ENCODE results near the gene ANKRD22.

ANKRD22 gene

GRCh38 chr10:88833156-88833555, 18.5 kb downstream of the ANKRD22 start:
- Histone ChIP-seq H3K9me3 (ENCODE audit: control insufficient read depth, low read depth, low read length) (no peaks in the 10 kb centered on the region), H3K36me3 (ENCODE audit: control insufficient read depth, low read depth, low read length) (no peaks in the 10 kb centered on the region), H3K4me1 (ENCODE audit: control insufficient read depth, low read depth, low read length) (no peaks in the 10 kb centered on the region), H3K27ac (ENCODE audit: low read length) (no peak overlapping the region), H3K27me3 (ENCODE audit: control insufficient read depth, insufficient read depth, low read length) (no peaks in the 10 kb centered on the region), H3K4me3 (ENCODE audit: low read length) (no peak overlapping the region), H3K9ac (ENCODE audit: low read length) (no peak overlapping the region)

- H3K4me1 ChIP-seq (ENCODE audit: control insufficient read depth, low read depth, low read length), result no peaks in the 10 kb centered on the region
- H3K27me3 ChIP-seq (ENCODE audit: control insufficient read depth, insufficient read depth, low read length), result no peaks in the 10 kb centered on the region
- no peak overlapping the region for H3K27ac ChIP-seq (ENCODE audit: low read length)
- H3K4me3 ChIP-seq (ENCODE audit: low read length), result no peak overlapping the region
- no peaks in the 10 kb centered on the region for H3K36me3 ChIP-seq (ENCODE audit: control insufficient read depth, low read depth, low read length)
- H3K9me3 ChIP-seq (ENCODE audit: control insufficient read depth, low read depth, low read length), result no peaks in the 10 kb centered on the region
- H3K9ac ChIP-seq (ENCODE audit: low read length), result no peak overlapping the region
Observed at GRCh38 chr10:88832376-88832775, 19.3 kb downstream of the ANKRD22 start.

- H3K9me3 ChIP-seq (ENCODE audit: control insufficient read depth, low read depth, low read length), result no peaks in the 10 kb centered on the region
- no peak overlapping the region for H3K9ac ChIP-seq (ENCODE audit: low read length)
- no peaks in the 10 kb centered on the region for H3K36me3 ChIP-seq (ENCODE audit: control insufficient read depth, low read depth, low read length)
- H3K27ac ChIP-seq (ENCODE audit: low read length), result no peak overlapping the region
- no peak overlapping the region for H3K4me3 ChIP-seq (ENCODE audit: low read length)
- no peaks in the 10 kb centered on the region for H3K4me1 ChIP-seq (ENCODE audit: control insufficient read depth, low read depth, low read length)
- no peaks in the 10 kb centered on the region for H3K27me3 ChIP-seq (ENCODE audit: control insufficient read depth, insufficient read depth, low read length)
Observed at GRCh38 chr10:88831709-88832108, 19.9 kb downstream of the ANKRD22 start.

GRCh38 chr10:88830643-88831268, 20.9 kb downstream of the ANKRD22 start:
- Histone ChIP-seq H3K4me1 (ENCODE audit: control insufficient read depth, low read depth, low read length) (no peaks in the 10 kb centered on the region), H3K27ac (ENCODE audit: low read length) (no peak overlapping the region), H3K27me3 (ENCODE audit: control insufficient read depth, insufficient read depth, low read length) (no peaks in the 10 kb centered on the region), H3K9ac (ENCODE audit: low read length) (no peak overlapping the region), H3K9me3 (ENCODE audit: control insufficient read depth, low read depth, low read length) (no peaks in the 10 kb centered on the region), H3K4me3 (ENCODE audit: low read length) (no peak overlapping the region), H3K36me3 (ENCODE audit: control insufficient read depth, low read depth, low read length) (no peaks in the 10 kb centered on the region)

GRCh38 chr10:88828310-88828709, 23.3 kb downstream of the ANKRD22 start:
- no peak overlapping the region for H3K9ac ChIP-seq (ENCODE audit: low read length)
- H3K9me3 ChIP-seq (ENCODE audit: control insufficient read depth, low read depth, low read length), result no peaks in the 10 kb centered on the region

GRCh38 chr10:88827671-88828070, 24.0 kb downstream of the ANKRD22 start:
- H3K9me3 ChIP-seq (ENCODE audit: control insufficient read depth, low read depth, low read length), result no peaks in the 10 kb centered on the region
- H3K9ac ChIP-seq (ENCODE audit: low read length), result no peak overlapping the region
- no peak overlapping the region for H3K27ac ChIP-seq (ENCODE audit: low read length)
- no peaks in the 10 kb centered on the region for H3K4me1 ChIP-seq (ENCODE audit: control insufficient read depth, low read depth, low read length)
- no peaks in the 10 kb centered on the region for H3K36me3 ChIP-seq (ENCODE audit: control insufficient read depth, low read depth, low read length)
- H3K4me3 ChIP-seq (ENCODE audit: low read length), result no peak overlapping the region
- H3K27me3 ChIP-seq (ENCODE audit: control insufficient read depth, insufficient read depth, low read length), result no peaks in the 10 kb centered on the region

More at GRCh38 chr10:88828310-88828709, 23.3 kb downstream of the ANKRD22 start:
- Histone ChIP-seq H3K27ac (ENCODE audit: low read length) (no peak overlapping the region), H3K36me3 (ENCODE audit: control insufficient read depth, low read depth, low read length) (no peaks in the 10 kb centered on the region), H3K4me3 (ENCODE audit: low read length) (no peak overlapping the region), H3K4me1 (ENCODE audit: control insufficient read depth, low read depth, low read length) (no peaks in the 10 kb centered on the region), H3K27me3 (ENCODE audit: control insufficient read depth, insufficient read depth, low read length) (no peaks in the 10 kb centered on the region)

GRCh38 chr10:88826388-88826787, 25.3 kb downstream of the ANKRD22 start:
- H3K27me3 ChIP-seq (ENCODE audit: control insufficient read depth, insufficient read depth, low read length), result no peaks in the 10 kb centered on the region
- no peak overlapping the region for H3K4me3 ChIP-seq (ENCODE audit: low read length)
- no peak overlapping the region for H3K27ac ChIP-seq (ENCODE audit: low read length)
- H3K9me3 ChIP-seq (ENCODE audit: control insufficient read depth, low read depth, low read length), result no peaks in the 10 kb centered on the region
- H3K9ac ChIP-seq (ENCODE audit: low read length), result no peak overlapping the region
- H3K36me3 ChIP-seq (ENCODE audit: control insufficient read depth, low read depth, low read length), result no peaks in the 10 kb centered on the region
- H3K4me1 ChIP-seq (ENCODE audit: control insufficient read depth, low read depth, low read length), result no peaks in the 10 kb centered on the region

- Histone ChIP-seq H3K27ac (ENCODE audit: low read length) (no peak overlapping the region), H3K27me3 (ENCODE audit: control insufficient read depth, insufficient read depth, low read length) (no peaks in the 10 kb centered on the region), H3K36me3 (ENCODE audit: control insufficient read depth, low read depth, low read length) (no peaks in the 10 kb centered on the region), H3K4me3 (ENCODE audit: low read length) (no peak overlapping the region), H3K9ac (ENCODE audit: low read length) (no peak overlapping the region), H3K4me1 (ENCODE audit: control insufficient read depth, low read depth, low read length) (no peaks in the 10 kb centered on the region), H3K9me3 (ENCODE audit: control insufficient read depth, low read depth, low read length) (no peaks in the 10 kb centered on the region)
Observed at GRCh38 chr10:88820748-88821401, 30.8 kb downstream of the ANKRD22 start.

GRCh38 chr10:88819290-88819689, 32.4 kb downstream of the ANKRD22 start:
- H3K4me3 ChIP-seq (ENCODE audit: low read length), result no peak overlapping the region
- H3K4me1 ChIP-seq (ENCODE audit: control insufficient read depth, low read depth, low read length), result no peaks in the 10 kb centered on the region
- no peak overlapping the region for H3K9ac ChIP-seq (ENCODE audit: low read length)
- no peaks in the 10 kb centered on the region for H3K27me3 ChIP-seq (ENCODE audit: control insufficient read depth, insufficient read depth, low read length)
- H3K9me3 ChIP-seq (ENCODE audit: control insufficient read depth, low read depth, low read length), result no peaks in the 10 kb centered on the region
- no peaks in the 10 kb centered on the region for H3K36me3 ChIP-seq (ENCODE audit: control insufficient read depth, low read depth, low read length)
- H3K27ac ChIP-seq (ENCODE audit: low read length), result no peak overlapping the region

GRCh38 chr10:88813200-88813599, 38.4 kb downstream of the ANKRD22 start:
- Histone ChIP-seq H3K27ac (ENCODE audit: low read length) (no peak overlapping the region), H3K4me1 (ENCODE audit: control insufficient read depth, low read depth, low read length) (no peaks in the 10 kb centered on the region), H3K4me3 (ENCODE audit: low read length) (no peak overlapping the region), H3K9ac (ENCODE audit: low read length) (no peak overlapping the region), H3K9me3 (ENCODE audit: control insufficient read depth, low read depth, low read length) (no peaks in the 10 kb centered on the region), H3K27me3 (ENCODE audit: control insufficient read depth, insufficient read depth, low read length) (no peaks in the 10 kb centered on the region), H3K36me3 (ENCODE audit: control insufficient read depth, low read depth, low read length) (no peaks in the 10 kb centered on the region)

- H3K4me1 ChIP-seq (ENCODE audit: control insufficient read depth, low read depth, low read length), result no peaks in the 10 kb centered on the region
- no peaks in the 10 kb centered on the region for H3K9me3 ChIP-seq (ENCODE audit: control insufficient read depth, low read depth, low read length)
- no peaks in the 10 kb centered on the region for H3K27me3 ChIP-seq (ENCODE audit: control insufficient read depth, insufficient read depth, low read length)
- H3K4me3 ChIP-seq (ENCODE audit: low read length), result no peak overlapping the region
- H3K36me3 ChIP-seq (ENCODE audit: control insufficient read depth, low read depth, low read length), result no peaks in the 10 kb centered on the region
- no peak overlapping the region for H3K9ac ChIP-seq (ENCODE audit: low read length)
- no peak overlapping the region for H3K27ac ChIP-seq (ENCODE audit: low read length)
Observed at GRCh38 chr10:88810196-88810961, 41.3 kb downstream of the ANKRD22 start.
